Left ventricle myocardium inferior (tissue), 1 donor: Measurements from ENCODE around the gene ZNF318. TPM values are rescaled to one million over a fixed set of nuclear protein-coding genes. Genes with fewer than 3 reads are reported as not detected.
"Not testable (repeated sequence)": the region's sequence is repeated elsewhere in the genome, so short reads cannot be mapped to it uniquely, and the experiment has no call there.

Experiments used
- DNase-seq: peaks from one replicate; pipeline ENCODE4 v3.0.0-alpha.2; 2020
- H3K27ac ChIP-seq: fragments of 200-600 bp; replicated peaks from 2 replicates; pipeline ENCODE4 v1.8.0; 2021
- H3K27me3 ChIP-seq: fragments of 200-600 bp; 2 replicates; pipeline ENCODE4 v1.8.0; 2021; ENCODE audit warnings: low read depth
- H3K36me3 ChIP-seq: fragments of 200-600 bp; 2 replicates; pipeline ENCODE4 v1.8.0; 2021
- H3K4me1 ChIP-seq: fragments of 200-600 bp; 2 replicates; pipeline ENCODE4 v1.8.0; 2021
- H3K4me3 ChIP-seq: fragments of 200-600 bp; 2 replicates; pipeline ENCODE4 v1.8.0; 2021; ENCODE audit warnings: mild to moderate bottlenecking, moderate library complexity
- H3K9me3 ChIP-seq: fragments of 200-600 bp; replicated peaks from 2 replicates; pipeline ENCODE4 v1.8.0; 2021
- CTCF ChIP-seq: fragments of 200-600 bp; IDR thresholded peaks from 2 replicates; pipeline ENCODE4 v1.8.0; 2021; ENCODE audit warnings: antibody characterized with exemption, mild to moderate bottlenecking, borderline replicate concordance
- intact Hi-C: fragments of 100-400 bp; cut with micrococcal nuclease; formaldehyde crosslinking; loops from one replicate; pipeline ENCODE4 v1.11.0; 2022
- total RNA-seq: library from RNA; stranded (reverse); fragmentation: NEBNext Ultra II Directional; extraction: Animal tissue kit (Norgen Biotek cat#: 25700); gene quantifications from one replicate; pipeline ENCODE4 v1.2.1, GENCODE V29; 2021
- donor health status: DM: no; HTN: yes; CAD: no; lungs with severe emphysema.

Gene ZNF318
- total RNA-seq, 1 donor from 2014 or later, result 12.5 TPM

GRCh38 chr6:43376551-43376981 is 7.1 kb upstream of the ZNF318 start:
- H3K36me3 ChIP-seq, result no peaks in the 10 kb centered on the region
- intact Hi-C loops, result no loop called here
- no peak overlapping the region for H3K27ac ChIP-seq
- H3K27me3 ChIP-seq, result no peaks in the 10 kb centered on the region
- no peaks in the 10 kb centered on the region for H3K9me3 ChIP-seq
- H3K4me1 ChIP-seq, result no peaks in the 10 kb centered on the region
- TF ChIP-seq CTCF, result no peak
- no peak for DNase-seq
- no peak overlapping the region for H3K4me3 ChIP-seq

- no peaks in the 10 kb centered on the region for H3K27me3 ChIP-seq
- H3K27ac ChIP-seq, result no peak overlapping the region
- no peak for DNase-seq
- intact Hi-C loops, result no loop called here
- no peaks in the 10 kb centered on the region for H3K36me3 ChIP-seq
- no peaks in the 10 kb centered on the region for H3K9me3 ChIP-seq
- H3K4me3 ChIP-seq, result no peak overlapping the region
- TF ChIP-seq CTCF, result no peak
- H3K4me1 ChIP-seq, result no peaks in the 10 kb centered on the region
Measured at GRCh38 chr6:43375693-43376092, 6.2 kb upstream of the ZNF318 start.

- H3K36me3 ChIP-seq, result no peaks in the 10 kb centered on the region
- H3K4me3 ChIP-seq, result no peak overlapping the region
- H3K9me3 ChIP-seq, result no peaks in the 10 kb centered on the region
- intact Hi-C loops, result no loop called here
- peaks cover 16% of the 10 kb centered on the region for H3K4me1 ChIP-seq
- no peak for DNase-seq
- TF ChIP-seq CTCF, result no peak
- no peak overlapping the region for H3K27ac ChIP-seq
- no peaks in the 10 kb centered on the region for H3K27me3 ChIP-seq
Measured at GRCh38 chr6:43373252-43373875, 3.9 kb upstream of the ZNF318 start.

GRCh38 chr6:43370003-43370580 is 645 bp upstream of the ZNF318 start:
- H3K27me3 ChIP-seq, H3K9me3 ChIP-seq, H3K36me3 ChIP-seq, DNase-seq, intact Hi-C loops: not testable (repeated sequence)
- Histone ChIP-seq H3K27ac (peak overlapping the region; percentile 96), H3K4me1 (peaks cover 36% of the 10 kb centered on the region), H3K4me3 (peak overlapping the region; percentile 90)

GRCh38 chr6:43368259-43369160 is 937 bp downstream of the ZNF318 start:
- Histone ChIP-seq H3K4me1 (peaks cover 36% of the 10 kb centered on the region), H3K9me3 (no peaks in the 10 kb centered on the region), H3K4me3 (peak overlapping the region; percentile 90), H3K27me3 (no peaks in the 10 kb centered on the region), H3K27ac (peak overlapping the region; percentile 96), H3K36me3 (peaks cover 20% of the 10 kb centered on the region)
- peak; percentile 46 for DNase-seq
- TF ChIP-seq CTCF, result no peak
- intact Hi-C loops, result no loop called here
